ENCODE measurements around the gene MYOM1.

Gene MYOM1

GRCh38 chr18:3111523-3112240 is 108.1 kb downstream of the MYOM1 start:
- no peak for DNase-seq

GRCh38 chr18:3110034-3110752 is 109.6 kb downstream of the MYOM1 start:
- no peak for DNase-seq

GRCh38 chr18:3107740-3108151 is 112.0 kb downstream of the MYOM1 start:
- DNase-seq = no peak

DNA sequence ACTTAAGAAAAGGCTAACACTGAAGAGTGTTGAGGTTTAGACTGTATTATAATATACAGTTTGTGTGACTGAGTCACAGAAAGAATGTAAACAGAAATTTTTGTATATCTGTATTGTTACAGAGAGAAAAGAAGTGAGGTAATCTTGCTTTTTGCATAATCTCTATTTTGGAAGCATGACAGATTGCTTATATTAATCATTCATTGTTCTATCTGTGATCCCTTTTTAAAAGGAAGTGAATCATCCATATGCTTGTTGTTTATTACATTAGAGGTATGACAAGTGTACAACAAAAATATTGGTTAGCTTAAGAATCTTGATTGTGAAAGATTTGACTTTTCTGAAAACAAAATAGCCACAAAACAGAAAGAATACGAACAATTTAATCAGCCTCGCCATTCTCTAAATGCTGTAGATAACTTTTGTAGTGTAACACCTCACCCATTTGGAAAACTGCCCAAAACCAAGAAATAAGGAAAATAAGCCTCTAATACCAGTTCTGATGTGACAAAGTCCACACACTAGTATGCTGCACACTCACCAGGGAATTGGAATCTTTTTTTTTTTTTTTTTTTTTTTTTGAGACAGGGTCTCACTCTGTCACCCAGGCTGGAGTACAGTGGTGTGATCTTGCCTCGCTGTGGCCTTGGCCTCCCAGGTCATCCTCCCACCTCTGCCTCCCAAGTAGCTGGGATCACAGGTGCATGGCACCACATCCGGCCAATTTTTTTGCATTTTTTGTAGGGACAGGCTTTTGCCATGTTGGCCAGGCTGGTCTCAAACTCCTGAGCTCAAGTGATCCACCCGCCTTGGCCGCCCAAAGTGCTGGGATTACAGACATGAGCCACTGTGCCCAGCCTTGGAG is 115.3 kb downstream of the MYOM1 start:
- no peak for DNase-seq

- DNase-seq = no peak
Observed at GRCh38 chr18:3103576-3103975, 116.2 kb downstream of the MYOM1 start.

DNA sequence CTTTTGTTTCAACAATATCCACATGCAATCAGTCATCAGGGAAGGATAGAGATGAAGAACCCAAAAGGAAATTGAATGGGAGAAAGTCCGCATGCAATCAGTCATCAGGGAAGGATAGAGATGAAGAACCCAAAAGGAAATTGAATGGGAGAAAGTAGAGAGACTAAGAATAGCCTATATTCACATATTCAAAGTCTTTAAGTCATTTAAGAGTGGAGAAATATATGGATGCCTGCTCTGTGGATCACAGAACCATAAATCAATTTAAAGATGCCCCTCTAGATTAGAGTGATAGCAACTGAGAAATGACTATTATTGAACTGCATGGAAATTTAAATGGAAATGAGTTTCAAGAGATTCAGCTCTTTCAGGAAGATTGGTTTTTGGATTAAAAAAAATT is 116.8 kb downstream of the MYOM1 start:
- no peak for DNase-seq

DNA sequence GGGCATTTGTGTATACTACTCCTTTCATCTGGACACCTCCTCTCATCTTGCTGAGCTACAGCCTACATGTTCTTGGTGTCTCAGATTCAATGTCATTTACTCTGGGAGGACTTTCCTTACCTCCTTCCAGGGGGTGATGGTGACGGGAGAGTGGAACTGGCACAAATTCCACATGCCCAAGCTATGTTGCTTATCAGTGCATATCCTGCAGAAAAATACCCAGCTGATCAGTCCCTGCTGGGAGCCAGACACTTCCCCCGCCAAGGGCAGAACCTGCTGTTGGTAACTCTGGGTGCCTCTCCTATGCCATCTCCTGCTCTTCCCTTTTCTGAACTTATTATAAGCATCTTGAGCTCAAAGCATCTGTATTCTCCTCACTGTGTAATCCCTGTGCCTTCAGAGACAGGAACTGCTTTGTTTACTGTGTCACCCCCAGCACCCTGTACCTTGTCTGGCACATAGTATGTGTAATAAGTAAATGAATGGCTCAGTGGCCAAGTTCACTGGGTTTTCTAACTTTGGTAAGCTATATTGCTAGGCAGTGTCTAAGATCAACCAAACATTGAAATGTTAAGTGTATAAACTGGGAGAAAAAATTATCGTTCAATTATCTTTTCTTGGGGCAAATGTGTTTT is 119.2 kb downstream of the MYOM1 start:
- no peak for DNase-seq

DNA sequence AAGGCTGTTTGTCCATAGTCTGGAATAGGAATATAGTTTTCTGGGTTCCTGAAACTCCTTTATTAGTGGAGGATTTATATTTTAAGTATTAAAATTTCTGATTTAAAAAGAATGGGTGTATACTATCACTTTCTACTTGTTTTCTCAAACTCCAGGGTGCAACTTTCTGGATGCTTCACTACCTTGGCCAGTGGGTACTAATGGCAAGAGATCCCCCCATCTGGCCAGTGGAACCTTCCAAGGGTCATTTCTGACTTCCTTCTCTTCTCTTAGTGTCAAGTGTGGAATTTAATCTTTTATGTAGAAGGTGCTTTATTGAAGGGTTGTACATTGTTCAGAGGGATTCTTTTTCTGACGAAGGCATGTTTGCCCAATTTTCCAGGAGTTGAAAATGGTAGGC is 120.4 kb downstream of the MYOM1 start:
- no peak for DNase-seq

DNA sequence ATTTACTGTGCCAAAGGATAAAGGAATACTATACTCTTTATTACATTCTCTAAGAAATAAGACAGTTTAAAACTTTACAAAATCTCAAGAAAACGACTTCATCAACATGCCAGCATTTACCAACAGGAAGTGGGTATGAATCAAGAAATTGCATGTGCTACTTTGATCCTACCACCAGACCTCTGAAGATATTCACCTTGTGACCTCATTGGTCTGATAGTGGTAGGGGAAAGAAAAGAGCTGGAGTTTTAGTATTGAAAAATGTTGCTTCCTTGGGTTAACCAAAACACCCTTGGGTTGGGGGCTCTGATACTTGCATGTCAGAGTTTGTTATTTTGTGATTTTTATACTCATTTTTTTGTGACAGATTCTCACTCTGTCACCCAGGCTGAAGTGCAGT is 122.7 kb downstream of the MYOM1 start:
- no peak for DNase-seq

DNA sequence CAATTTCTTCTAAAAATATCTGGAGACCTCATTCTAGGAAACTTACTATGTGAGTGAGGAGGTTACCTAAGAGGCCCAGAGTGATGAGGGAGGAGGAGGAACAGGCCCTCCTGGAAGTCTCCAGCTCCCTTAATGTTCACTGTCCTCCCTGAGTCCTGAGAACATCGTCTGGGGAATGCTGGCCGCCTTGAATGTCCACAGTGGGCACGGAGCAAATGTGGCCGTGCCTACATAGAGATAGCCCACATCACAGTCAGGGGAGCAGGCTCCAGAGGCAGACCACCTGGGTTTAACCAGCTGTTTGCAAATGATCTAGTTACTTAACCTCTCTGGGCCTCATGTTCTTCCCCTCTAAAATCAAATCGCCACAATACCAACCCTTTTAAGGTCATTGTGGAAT is 123.8 kb downstream of the MYOM1 start:
- DNase-seq = no peak

DNA sequence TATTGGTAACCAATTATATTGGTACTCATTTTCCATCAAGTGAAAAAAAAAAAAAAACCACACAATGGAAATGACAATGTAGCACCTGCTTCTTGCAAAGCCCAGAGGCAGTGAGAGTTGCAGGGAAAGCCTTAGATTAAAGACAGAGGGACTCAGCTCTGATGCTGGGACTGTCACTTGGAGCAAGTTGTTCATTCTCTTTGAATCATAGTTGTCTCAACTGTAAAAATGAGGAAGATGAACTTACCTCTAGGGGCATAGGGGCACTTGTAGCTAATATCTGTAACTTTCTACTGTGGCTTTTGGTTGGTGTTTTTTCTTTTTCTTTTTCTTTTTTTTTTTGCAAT is 125.5 kb downstream of the MYOM1 start:
- no peak for DNase-seq

GRCh38 chr18:3093624-3094337 is 126.0 kb downstream of the MYOM1 start:
- DNase-seq = no peak

GRCh38 chr18:3092727-3093126 is 127.0 kb downstream of the MYOM1 start:
- DNase-seq = no peak

GRCh38 chr18:3089579-3089978 is 130.2 kb downstream of the MYOM1 start:
- DNase-seq = no peak

DNA sequence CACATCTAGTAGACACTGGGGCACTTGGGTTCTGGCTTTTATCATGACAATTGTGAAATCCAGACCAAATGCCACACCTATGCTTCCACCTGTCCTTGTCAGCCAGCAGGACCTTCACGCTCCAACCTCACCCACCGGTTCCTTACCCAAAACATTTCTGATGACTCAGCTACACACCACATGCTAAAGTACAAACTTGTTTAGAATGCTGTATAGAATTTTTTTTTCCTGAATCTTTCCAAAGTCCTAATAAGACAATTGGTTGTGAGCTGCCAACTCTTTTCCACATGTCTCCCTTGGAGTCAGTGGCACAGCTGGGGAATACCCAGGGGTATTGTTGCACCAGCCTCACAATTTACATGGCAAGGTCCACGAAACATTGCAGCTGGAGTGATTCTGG is 131.3 kb downstream of the MYOM1 start:
- DNase-seq = no peak

- DNase-seq = no peak
Observed at GRCh38 chr18:3086871-3087270, 132.9 kb downstream of the MYOM1 start.

- no peak for DNase-seq
Observed at GRCh38 chr18:3085612-3086011, 134.2 kb downstream of the MYOM1 start.

DNA sequence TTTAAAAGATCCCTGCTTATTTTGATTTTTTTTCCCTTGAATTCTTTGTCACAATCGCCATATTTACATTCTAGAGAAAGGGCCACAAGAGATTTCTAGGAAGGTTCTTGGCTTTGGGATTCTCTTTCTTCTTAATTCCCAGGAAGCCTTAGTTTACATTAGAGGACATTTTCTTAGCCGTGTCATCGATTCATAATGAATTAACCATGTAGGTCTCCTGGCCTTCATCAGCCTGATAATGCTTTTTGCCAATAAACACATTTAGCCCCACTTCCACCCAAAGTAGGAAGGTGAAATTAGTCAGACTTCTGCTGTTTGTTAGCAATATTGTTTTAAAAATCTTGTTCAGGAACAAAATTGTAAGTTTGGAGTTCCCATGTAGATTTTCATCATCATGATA is 135.6 kb downstream of the MYOM1 start:
- no peak for DNase-seq

DNA sequence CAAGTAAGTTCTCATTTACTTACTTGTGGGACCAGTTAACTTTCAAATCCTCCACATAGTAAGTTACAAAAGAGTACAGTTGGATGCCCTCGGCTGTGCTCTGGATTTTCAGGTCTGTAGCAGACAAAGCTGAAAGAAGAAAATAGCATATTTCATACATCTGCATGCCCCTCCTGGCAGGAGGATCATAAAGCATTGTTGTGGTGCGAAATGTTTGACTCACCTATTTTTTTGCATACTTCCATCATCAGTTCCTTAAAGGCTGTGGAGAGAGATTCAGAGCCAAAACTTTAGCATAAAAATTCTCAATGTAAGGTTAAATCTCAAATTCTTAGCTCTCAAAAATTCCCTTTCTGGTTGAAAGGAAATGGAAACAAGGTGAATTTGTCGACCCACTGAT is 136.0 kb downstream of the MYOM1 start:
- DNase-seq = no peak

GRCh38 chr18:3081584-3081991 is 138.2 kb downstream of the MYOM1 start:
- no peak for DNase-seq

GRCh38 chr18:3079653-3080052 is 140.1 kb downstream of the MYOM1 start:
- DNase-seq = no peak

DNA sequence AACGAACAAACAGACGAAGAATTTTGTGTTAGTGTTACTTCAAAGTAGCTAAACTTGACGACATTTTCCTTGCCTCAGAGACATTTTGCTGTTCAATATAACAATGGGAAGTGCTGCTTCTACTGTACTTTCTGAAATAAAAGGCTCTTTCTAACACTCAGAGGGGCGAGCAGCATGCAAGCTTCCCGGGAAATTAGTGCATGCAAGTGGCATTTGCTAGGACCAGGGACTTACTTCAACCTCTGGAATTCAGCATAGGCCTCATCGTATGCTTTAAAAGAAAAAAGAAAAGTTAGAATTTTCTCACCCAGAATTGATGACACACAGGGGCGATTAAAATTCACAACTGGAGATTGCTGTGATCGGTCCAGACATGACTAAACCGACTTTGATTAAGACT is 144.3 kb downstream of the MYOM1 start:
- DNase-seq = no peak

DNA sequence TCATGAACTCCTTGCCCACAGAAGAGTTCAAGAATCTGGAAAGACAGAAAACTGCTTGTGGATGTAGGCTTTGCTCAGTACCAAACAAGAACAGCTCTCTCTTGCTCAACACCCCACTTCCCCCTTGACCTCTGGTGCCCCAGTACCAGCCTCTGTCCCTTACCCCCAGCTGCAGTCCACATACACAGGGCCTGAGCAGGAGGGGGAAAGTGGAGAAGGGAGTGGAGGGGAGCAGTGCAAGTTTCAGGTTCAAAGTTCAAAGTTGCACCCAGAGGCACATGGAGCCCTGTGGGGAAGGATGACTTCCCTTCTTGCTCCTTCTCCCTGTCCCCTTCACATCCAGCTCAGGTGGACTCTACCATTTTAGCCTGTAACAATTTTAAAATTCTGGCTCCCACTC is 145.7 kb downstream of the MYOM1 start:
- no peak for DNase-seq
